ENCODE measurements around the gene NIPAL3.
"Not testable (repeated sequence)": the region's sequence is repeated elsewhere in the genome, so short reads cannot be mapped to it uniquely, and the experiment has no call there.

Gene NIPAL3

DNA sequence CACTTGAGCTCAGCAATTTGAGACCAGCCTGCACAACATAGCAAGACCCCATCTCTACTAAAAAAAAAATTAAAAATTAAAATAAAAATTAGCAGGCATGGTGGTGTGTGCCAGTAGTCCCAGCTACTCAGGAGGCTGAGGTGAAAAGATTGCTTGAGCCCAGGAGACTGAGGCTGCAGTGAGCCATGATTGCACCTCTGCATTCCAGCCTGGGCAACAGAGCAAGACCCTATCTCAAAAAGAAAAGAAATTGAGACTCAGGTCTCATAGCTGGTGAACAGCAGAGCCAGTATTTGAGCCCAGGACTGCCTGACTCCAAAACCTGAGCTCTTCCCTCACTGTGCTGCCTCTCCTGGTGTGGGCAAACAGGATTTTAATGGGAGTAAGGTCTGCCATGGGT, 58.6 kb downstream of the NIPAL3 start:
- no peaks in the 10 kb centered on the region for H3K36me3 ChIP-seq (ENCODE audit: insufficient read depth, low read length)
- H3K4me1 ChIP-seq (ENCODE audit: control insufficient read depth, insufficient read depth, low read length, unreplicated experiment) = no peaks in the 10 kb centered on the region
- no peak overlapping the region for H3K4me3 ChIP-seq (ENCODE audit: low read depth, low read length)

DNA sequence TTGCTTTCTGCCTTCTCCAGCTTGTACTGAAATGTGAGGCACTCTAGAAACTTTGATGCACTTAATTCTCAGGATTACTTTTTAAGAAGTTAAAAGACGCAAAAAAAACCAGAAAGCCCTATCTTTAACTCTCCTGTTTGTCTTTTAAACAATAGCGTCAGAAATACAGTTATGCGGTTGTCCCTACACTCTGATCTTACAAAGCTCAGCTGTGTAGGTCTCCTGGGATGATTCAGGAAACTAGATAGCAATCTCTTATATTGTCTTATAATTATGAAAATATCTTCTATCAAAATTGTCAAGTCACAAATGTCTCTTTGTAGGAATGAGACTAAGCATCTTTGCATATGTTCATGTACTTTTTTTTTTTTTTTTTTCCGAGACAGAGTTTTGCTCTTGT, 60.1 kb downstream of the NIPAL3 start:
- Histone ChIP-seq H3K4me1 (ENCODE audit: control insufficient read depth, insufficient read depth, low read length, unreplicated experiment) (no peaks in the 10 kb centered on the region), H3K36me3 (ENCODE audit: insufficient read depth, low read length) (no peaks in the 10 kb centered on the region)

More for the DNA sequence above, 58.6 kb downstream of the NIPAL3 start:
- Histone ChIP-seq H3K27me3 (ENCODE audit: insufficient read depth, low read length) (no peaks in the 10 kb centered on the region), H3K79me2 (ENCODE audit: control insufficient read depth, insufficient read depth, low read length, unreplicated experiment) (no peaks in the 10 kb centered on the region), H2AFZ (ENCODE audit: low read length, unreplicated experiment) (no peak overlapping the region), H3K27ac (ENCODE audit: low read depth, low read length) (no peak overlapping the region)

DNA sequence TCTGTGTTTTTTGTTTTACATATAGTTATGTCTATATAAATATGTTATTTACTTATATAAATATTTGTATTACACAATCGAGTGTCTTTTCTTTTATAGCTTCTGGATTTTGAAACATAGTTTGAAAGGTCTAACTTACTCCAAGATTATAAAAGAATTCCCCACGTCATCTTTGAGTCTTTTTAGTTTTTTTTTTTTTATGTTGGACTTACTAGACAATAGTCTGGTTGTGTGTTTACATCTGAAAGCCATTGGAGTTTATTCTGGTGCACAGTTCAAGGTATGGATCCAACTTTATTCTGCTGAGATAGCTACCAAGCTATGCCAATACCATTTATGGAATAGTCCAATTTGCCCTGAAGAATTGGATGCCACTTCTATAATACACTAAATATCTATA, 61.0 kb downstream of the NIPAL3 start:
- no peak overlapping the region for H3K4me3 ChIP-seq (ENCODE audit: low read depth, low read length)
- H3K27ac ChIP-seq (ENCODE audit: low read depth, low read length) = no peak overlapping the region
- no peak overlapping the region for H2AFZ ChIP-seq (ENCODE audit: low read length, unreplicated experiment)
- no peaks in the 10 kb centered on the region for H3K4me1 ChIP-seq (ENCODE audit: control insufficient read depth, insufficient read depth, low read length, unreplicated experiment)
- no peaks in the 10 kb centered on the region for H3K36me3 ChIP-seq (ENCODE audit: insufficient read depth, low read length)
- H3K79me2 ChIP-seq (ENCODE audit: control insufficient read depth, insufficient read depth, low read length, unreplicated experiment) = no peaks in the 10 kb centered on the region
- H3K27me3 ChIP-seq (ENCODE audit: insufficient read depth, low read length) = no peaks in the 10 kb centered on the region

More for the DNA sequence above, 60.1 kb downstream of the NIPAL3 start:
- no peaks in the 10 kb centered on the region for H3K79me2 ChIP-seq (ENCODE audit: control insufficient read depth, insufficient read depth, low read length, unreplicated experiment)
- H2AFZ ChIP-seq (ENCODE audit: low read length, unreplicated experiment) = no peak overlapping the region
- no peaks in the 10 kb centered on the region for H3K27me3 ChIP-seq (ENCODE audit: insufficient read depth, low read length)
- H3K4me3 ChIP-seq (ENCODE audit: low read depth, low read length) = no peak overlapping the region
- no peak overlapping the region for H3K27ac ChIP-seq (ENCODE audit: low read depth, low read length)

DNA sequence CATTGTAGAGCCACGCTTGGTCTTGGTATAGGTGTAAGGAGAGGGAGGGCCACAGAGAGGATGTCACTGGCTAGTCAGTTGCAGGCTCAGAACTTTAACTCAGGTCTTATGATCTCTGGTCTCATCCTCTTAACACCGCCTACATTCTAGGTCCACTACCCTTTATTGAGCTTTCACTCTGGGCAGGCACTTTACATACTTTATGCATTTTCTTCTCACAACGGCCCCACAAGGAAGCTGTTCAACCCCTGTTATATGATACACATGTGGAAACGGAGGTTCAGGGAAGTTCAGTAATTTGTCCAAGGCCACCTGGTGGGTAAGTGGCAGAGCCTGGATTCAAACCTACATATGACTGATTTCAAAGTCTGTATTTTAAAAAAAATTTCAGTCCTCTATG, 61.7 kb downstream of the NIPAL3 start:
- Histone ChIP-seq H2AFZ (ENCODE audit: low read length, unreplicated experiment) (no peak overlapping the region), H3K4me1 (ENCODE audit: control insufficient read depth, insufficient read depth, low read length, unreplicated experiment) (no peaks in the 10 kb centered on the region), H3K27ac (ENCODE audit: low read depth, low read length) (no peak overlapping the region)

DNA sequence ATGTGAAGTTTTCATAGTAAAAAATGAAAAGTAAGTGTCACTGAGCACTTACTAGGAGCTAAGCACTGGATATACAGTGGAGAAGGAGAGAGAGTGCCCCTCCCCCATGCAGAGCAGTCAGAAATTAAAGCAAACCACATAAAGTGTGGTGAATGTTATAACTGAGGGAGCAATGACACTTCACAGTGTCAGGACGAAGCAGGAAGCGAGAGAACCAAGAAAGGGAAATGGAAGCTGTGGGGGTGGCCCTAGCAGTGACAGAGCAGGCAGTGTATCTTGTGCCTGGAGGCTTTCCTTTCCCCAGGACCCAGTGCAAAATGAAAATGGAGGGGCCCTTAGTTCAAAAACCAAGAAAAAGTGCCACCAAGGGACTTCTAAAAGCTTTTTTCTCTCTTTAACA, 65.5 kb downstream of the NIPAL3 start:
- Histone ChIP-seq H3K79me2 (ENCODE audit: control insufficient read depth, insufficient read depth, low read length, unreplicated experiment) (no peaks in the 10 kb centered on the region), H3K27ac (ENCODE audit: low read depth, low read length) (no peak overlapping the region), H3K36me3 (ENCODE audit: insufficient read depth, low read length) (no peaks in the 10 kb centered on the region), H2AFZ (ENCODE audit: low read length, unreplicated experiment) (no peak overlapping the region), H3K4me1 (ENCODE audit: control insufficient read depth, insufficient read depth, low read length, unreplicated experiment) (no peaks in the 10 kb centered on the region), H3K27me3 (ENCODE audit: insufficient read depth, low read length) (no peaks in the 10 kb centered on the region), H3K4me3 (ENCODE audit: low read depth, low read length) (no peak overlapping the region)

More for the DNA sequence above, 61.7 kb downstream of the NIPAL3 start:
- no peak overlapping the region for H3K4me3 ChIP-seq (ENCODE audit: low read depth, low read length)
- H3K36me3 ChIP-seq (ENCODE audit: insufficient read depth, low read length) = no peaks in the 10 kb centered on the region
- no peaks in the 10 kb centered on the region for H3K27me3 ChIP-seq (ENCODE audit: insufficient read depth, low read length)
- no peaks in the 10 kb centered on the region for H3K79me2 ChIP-seq (ENCODE audit: control insufficient read depth, insufficient read depth, low read length, unreplicated experiment)

DNA sequence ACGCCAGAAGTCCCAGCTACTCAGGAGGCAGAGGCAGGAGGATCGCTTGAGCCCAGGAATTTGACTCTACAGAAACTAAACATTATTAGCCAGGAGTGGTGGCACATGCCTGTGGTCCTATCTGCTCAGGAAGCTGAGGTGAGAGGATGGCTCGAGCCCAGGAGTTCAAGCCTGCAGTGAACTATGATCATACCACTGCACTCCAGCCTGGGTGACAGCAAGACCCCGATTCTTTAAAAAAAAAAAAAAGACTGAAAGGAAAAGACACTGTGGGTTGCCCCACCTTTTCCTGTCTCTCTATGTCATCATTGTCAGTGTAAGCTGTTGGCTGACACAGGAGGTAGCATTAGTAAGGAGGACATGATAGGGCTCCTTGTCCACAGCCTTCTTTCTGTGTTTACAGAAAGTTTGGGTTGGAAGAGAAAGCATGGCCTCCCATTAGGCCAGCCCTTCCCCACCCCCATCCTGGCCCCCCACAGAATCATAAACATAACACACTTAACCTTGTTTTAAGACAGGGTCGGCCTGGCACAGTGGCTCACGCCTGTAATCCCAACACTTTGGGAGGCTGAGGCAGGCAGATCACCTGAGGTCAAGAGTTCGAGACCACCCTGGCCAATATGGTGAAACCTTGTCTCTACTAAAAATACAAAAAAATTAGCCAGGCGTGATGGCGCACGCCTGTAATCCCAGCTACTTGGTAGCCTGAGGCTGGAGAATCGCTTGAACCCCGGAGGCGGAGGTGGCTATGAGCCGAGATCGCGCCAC, 66.4 kb downstream of the NIPAL3 start:
- Histone ChIP-seq H3K27ac (ENCODE audit: low read depth, low read length) (no peak overlapping the region), H2AFZ (ENCODE audit: low read length, unreplicated experiment) (no peak overlapping the region), H3K4me3 (ENCODE audit: low read depth, low read length) (no peak overlapping the region), H3K4me1 (ENCODE audit: control insufficient read depth, insufficient read depth, low read length, unreplicated experiment) (no peaks in the 10 kb centered on the region), H3K36me3 (ENCODE audit: insufficient read depth, low read length) (no peaks in the 10 kb centered on the region), H3K79me2 (ENCODE audit: control insufficient read depth, insufficient read depth, low read length, unreplicated experiment) (no peaks in the 10 kb centered on the region), H3K27me3 (ENCODE audit: insufficient read depth, low read length) (no peaks in the 10 kb centered on the region)

DNA sequence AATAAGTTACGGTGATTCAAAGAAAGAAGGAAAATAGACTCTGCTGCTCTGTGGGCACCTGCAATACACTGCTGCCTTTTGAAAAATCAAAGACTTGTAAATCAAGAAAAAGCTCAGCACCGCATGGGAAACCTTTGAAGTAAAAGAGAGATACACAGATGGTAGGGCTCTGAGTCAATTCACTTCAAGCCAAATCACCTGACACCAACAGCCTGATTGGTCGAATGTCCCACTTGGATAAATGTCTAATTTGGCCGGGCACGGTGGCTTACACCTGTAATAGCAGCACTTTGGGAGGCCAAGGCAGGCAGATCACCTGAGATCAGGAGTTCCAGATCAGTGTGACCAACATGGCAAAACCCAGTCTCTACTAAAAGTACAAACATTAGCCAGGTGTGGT, 67.8 kb downstream of the NIPAL3 start:
- no peaks in the 10 kb centered on the region for H3K27me3 ChIP-seq (ENCODE audit: insufficient read depth, low read length)
- no peak overlapping the region for H2AFZ ChIP-seq (ENCODE audit: low read length, unreplicated experiment)
- no peak overlapping the region for H3K27ac ChIP-seq (ENCODE audit: low read depth, low read length)
- no peaks in the 10 kb centered on the region for H3K36me3 ChIP-seq (ENCODE audit: insufficient read depth, low read length)
- no peaks in the 10 kb centered on the region for H3K79me2 ChIP-seq (ENCODE audit: control insufficient read depth, insufficient read depth, low read length, unreplicated experiment)
- H3K4me1 ChIP-seq (ENCODE audit: control insufficient read depth, insufficient read depth, low read length, unreplicated experiment) = no peaks in the 10 kb centered on the region
- H3K4me3 ChIP-seq (ENCODE audit: low read depth, low read length) = no peak overlapping the region

DNA sequence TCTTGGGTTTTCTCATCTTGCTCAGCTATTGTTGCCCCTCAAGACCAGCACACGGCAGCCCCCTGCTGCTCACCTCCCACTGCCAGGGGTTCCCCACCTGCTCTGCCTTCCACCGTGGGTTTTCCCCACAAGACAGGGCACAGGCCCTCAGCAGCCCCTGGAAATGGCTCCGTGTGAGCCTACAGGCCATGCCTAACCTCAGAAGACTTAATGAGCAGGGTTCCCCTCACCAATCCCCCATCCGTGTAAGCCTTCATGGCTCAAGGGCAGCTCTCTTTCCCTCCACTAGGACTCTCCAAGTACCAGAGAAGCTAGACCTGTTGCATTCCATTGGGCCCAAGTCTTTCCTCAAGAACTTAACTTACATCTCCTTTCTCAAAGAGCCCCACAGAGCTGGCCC, 68.6 kb downstream of the NIPAL3 start:
- Histone ChIP-seq H3K4me1 (ENCODE audit: control insufficient read depth, insufficient read depth, low read length, unreplicated experiment) (no peaks in the 10 kb centered on the region), H2AFZ (ENCODE audit: low read length, unreplicated experiment) (no peak overlapping the region), H3K79me2 (ENCODE audit: control insufficient read depth, insufficient read depth, low read length, unreplicated experiment) (no peaks in the 10 kb centered on the region), H3K27me3 (ENCODE audit: insufficient read depth, low read length) (no peaks in the 10 kb centered on the region), H3K4me3 (ENCODE audit: low read depth, low read length) (no peak overlapping the region), H3K36me3 (ENCODE audit: insufficient read depth, low read length) (no peaks in the 10 kb centered on the region), H3K27ac (ENCODE audit: low read depth, low read length) (no peak overlapping the region)

DNA sequence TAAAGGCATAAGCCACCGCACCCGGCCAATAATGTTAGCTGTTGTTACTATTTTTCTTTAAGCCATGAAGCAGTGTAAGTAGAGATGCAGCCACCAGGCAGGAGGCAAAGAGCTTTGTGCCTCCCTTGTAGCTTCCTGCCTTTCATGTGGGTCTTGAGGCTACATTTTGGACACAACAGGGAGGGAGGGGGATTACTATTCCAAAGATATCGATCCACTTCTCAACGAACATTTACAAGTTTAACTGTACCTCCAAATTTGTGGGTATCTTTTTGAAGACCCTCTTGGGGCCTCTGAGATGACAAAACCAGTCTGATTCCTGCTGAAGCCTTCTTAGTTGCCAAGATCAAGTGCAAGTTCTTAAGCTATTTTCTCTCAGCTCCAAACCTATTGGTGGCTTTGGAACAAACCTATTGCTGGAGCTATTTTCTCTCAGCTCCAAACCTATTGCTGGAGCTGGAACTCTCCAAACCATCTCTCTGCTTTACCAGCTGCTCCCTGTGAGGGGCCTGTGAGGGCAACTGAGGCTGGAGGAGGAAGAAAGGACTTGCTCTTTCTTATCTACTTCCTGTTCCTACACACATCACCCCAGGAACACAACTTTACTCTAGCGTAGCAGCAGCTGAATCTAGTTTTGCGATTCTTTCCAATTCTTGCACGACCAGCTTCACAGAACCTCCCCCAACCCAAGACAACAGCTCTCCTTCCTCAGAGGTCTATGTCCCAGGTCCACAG, 70.9 kb downstream of the NIPAL3 start:
- H3K27ac ChIP-seq (ENCODE audit: low read depth, low read length) = no peak overlapping the region
- no peaks in the 10 kb centered on the region for H3K79me2 ChIP-seq (ENCODE audit: control insufficient read depth, insufficient read depth, low read length, unreplicated experiment)
- no peak overlapping the region for H3K4me3 ChIP-seq (ENCODE audit: low read depth, low read length)
- no peak overlapping the region for H2AFZ ChIP-seq (ENCODE audit: low read length, unreplicated experiment)
- peaks cover 8% of the 10 kb centered on the region for H3K27me3 ChIP-seq (ENCODE audit: insufficient read depth, low read length)
- H3K36me3 ChIP-seq (ENCODE audit: insufficient read depth, low read length) = no peaks in the 10 kb centered on the region
- peaks cover 1% of the 10 kb centered on the region for H3K4me1 ChIP-seq (ENCODE audit: control insufficient read depth, insufficient read depth, low read length, unreplicated experiment)

DNA sequence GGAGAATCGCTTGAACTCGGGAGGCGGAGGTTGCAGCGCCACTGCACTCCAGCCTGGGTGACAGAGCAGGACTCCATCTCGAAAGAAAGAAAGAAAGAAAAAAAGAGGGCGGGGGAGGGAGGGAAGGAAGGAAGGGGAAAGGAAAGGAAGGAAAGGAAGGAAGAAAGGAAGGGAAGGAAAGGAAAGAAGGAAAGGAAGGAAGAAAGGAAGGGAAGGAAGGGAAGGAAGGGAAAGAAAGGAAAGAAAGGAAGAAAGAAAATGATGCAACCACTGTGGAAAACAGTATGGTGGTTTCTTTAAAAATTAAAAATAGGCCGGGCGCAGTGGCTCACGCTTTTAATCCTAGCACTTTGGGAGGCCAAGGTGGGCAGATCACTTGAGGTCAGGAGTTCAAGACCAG, 71.9 kb downstream of the NIPAL3 start:
- H3K27me3 ChIP-seq (ENCODE audit: insufficient read depth, low read length) = peaks cover 10% of the 10 kb centered on the region
- H3K4me1 ChIP-seq (ENCODE audit: control insufficient read depth, insufficient read depth, low read length, unreplicated experiment) = peaks cover 7% of the 10 kb centered on the region
- no peak overlapping the region for H2AFZ ChIP-seq (ENCODE audit: low read length, unreplicated experiment)
- no peak overlapping the region for H3K27ac ChIP-seq (ENCODE audit: low read depth, low read length)
- H3K36me3 ChIP-seq (ENCODE audit: insufficient read depth, low read length) = no peaks in the 10 kb centered on the region
- H3K4me3 ChIP-seq (ENCODE audit: low read depth, low read length) = no peak overlapping the region
- H3K79me2 ChIP-seq (ENCODE audit: control insufficient read depth, insufficient read depth, low read length, unreplicated experiment) = no peaks in the 10 kb centered on the region

DNA sequence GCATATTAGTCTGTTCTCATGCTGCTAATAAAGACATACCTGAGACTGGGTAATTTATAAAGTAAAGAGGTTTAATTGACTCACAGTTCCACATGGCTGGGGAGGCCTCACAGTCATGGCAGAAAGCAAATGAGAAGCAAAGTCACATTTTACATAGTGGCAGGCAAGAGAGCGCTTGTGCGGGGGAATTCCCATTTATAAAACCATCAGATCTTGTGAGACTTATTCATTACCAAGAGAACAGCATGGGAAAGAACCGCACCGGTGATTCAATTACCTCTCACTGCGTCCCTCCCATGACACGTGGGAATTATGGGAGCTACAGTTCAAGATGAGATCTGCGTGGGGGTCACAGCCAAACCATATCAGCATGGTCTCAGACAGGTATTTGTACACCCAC, 72.6 kb downstream of the NIPAL3 start:
- peaks cover 10% of the 10 kb centered on the region for H3K27me3 ChIP-seq (ENCODE audit: insufficient read depth, low read length)
- H3K79me2 ChIP-seq (ENCODE audit: control insufficient read depth, insufficient read depth, low read length, unreplicated experiment); H3K27ac ChIP-seq (ENCODE audit: low read depth, low read length); H3K4me1 ChIP-seq (ENCODE audit: control insufficient read depth, insufficient read depth, low read length, unreplicated experiment); H2AFZ ChIP-seq (ENCODE audit: low read length, unreplicated experiment); H3K4me3 ChIP-seq (ENCODE audit: low read depth, low read length); H3K36me3 ChIP-seq (ENCODE audit: insufficient read depth, low read length): not testable (repeated sequence)
